ENCODE measurements around the gene SMPD3. TPM values are rescaled to one million over a fixed set of nuclear protein-coding genes. Genes with fewer than 3 reads are reported as not detected.

Gene SMPD3
- total RNA-seq, 4 donors from 2014 or later: 2.3 TPM; not detected in 3

- in situ Hi-C loops (cut with MboI; ENCODE audit: low sequenced_read_pairs in 4 of 4): no loop called here
These were observed 20.5 kb downstream of the SMPD3 start for GRCh38 chr16:68427649-68428303.

GRCh38 chr16:68426347-68426652 is 22.0 kb downstream of the SMPD3 start:
- Histone ChIP-seq H3K9me3 (no peaks in the 10 kb centered on the region), H3K4me3 (no peak overlapping the region), H3K27ac (no peak overlapping the region), H3K4me1 (no peaks in the 10 kb centered on the region), H3K27me3 (no peaks in the 10 kb centered on the region), H3K36me3 (no peaks in the 10 kb centered on the region)
- DNase-seq (no peak), ATAC-seq (no peak)
- no peak for TF ChIP-seq POLR2A (IDR thresholded peaks at IDR 0.05)
- TF ChIP-seq, protein P1, sequence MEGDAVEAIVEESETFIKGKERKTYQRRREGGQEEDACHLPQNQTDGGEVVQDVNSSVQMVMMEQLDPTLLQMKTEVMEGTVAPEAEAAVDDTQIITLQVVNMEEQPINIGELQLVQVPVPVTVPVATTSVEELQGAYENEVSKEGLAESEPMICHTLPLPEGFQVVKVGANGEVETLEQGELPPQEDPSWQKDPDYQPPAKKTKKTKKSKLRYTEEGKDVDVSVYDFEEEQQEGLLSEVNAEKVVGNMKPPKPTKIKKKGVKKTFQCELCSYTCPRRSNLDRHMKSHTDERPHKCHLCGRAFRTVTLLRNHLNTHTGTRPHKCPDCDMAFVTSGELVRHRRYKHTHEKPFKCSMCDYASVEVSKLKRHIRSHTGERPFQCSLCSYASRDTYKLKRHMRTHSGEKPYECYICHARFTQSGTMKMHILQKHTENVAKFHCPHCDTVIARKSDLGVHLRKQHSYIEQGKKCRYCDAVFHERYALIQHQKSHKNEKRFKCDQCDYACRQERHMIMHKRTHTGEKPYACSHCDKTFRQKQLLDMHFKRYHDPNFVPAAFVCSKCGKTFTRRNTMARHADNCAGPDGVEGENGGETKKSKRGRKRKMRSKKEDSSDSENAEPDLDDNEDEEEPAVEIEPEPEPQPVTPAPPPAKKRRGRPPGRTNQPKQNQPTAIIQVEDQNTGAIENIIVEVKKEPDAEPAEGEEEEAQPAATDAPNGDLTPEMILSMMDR (IDR thresholded peaks at IDR 0.05 in 4 of 5, conservative IDR thresholded peaks at IDR 0.05 in 1 of 5): no peak
- in situ Hi-C loops (cut with MboI; ENCODE audit: low sequenced_read_pairs in 4 of 4) (no loop called here), intact Hi-C loops (cut with DNase I; ENCODE audit: low total_unique reads) (no loop called here)

More at GRCh38 chr16:68427649-68428303, 20.5 kb downstream of the SMPD3 start:
- no peak for DNase-seq
- no peak for ATAC-seq
- no peaks in the 10 kb centered on the region for H3K27me3 ChIP-seq
- no peak overlapping the region for H3K4me3 ChIP-seq
- H3K36me3 ChIP-seq: no peaks in the 10 kb centered on the region
- no peaks in the 10 kb centered on the region for H3K4me1 ChIP-seq
- no peak overlapping the region for H3K27ac ChIP-seq
- H3K9me3 ChIP-seq: no peaks in the 10 kb centered on the region
- intact Hi-C loops (cut with DNase I; ENCODE audit: low total_unique reads): no loop called here
- no peak for TF ChIP-seq POLR2A (IDR thresholded peaks at IDR 0.05)
- TF ChIP-seq, protein P1 (IDR thresholded peaks at IDR 0.05 in 4 of 5, conservative IDR thresholded peaks at IDR 0.05 in 1 of 5): no peak

DNA sequence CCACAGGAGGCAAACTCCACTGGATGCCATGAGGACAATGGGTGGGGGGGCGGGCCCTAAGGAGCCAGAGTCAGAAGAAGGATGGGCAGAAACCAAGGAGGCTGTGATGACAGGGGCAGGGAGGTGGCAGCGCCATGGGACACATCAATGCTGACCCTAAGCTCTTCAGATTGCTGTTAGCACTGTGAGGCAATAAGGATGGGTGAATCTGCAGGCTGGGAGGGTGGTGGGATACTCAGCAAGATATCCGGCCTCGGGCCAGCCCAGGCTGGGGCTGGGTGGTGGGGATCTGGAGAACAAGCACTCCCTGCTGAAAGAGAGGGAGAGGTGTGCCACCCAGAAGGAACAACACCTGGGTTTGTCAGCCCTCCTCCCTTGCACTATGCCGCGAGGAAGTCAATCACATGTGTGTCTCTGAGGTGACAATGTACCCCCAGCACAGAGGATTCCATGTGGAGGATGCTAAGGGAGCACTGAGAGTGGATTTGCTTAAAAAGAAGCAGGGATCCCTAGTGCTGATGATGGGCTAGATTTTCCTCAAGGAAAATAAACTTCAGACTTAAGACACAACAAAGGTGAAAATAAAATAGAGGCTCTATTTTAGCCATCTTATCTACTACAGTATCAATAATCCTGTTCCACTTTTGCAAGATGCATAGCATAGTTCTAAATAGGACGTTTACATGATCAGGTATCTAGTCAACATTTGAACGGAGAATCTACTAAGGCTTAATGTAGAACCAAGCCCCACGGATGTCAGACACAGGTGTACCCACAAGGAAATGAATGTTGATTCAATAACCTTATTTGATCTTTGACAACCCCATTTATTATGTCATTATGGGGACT is 22.6 kb downstream of the SMPD3 start:
- TF ChIP-seq, protein P1 (IDR thresholded peaks at IDR 0.05 in 4 of 5, conservative IDR thresholded peaks at IDR 0.05 in 1 of 5): no peak
- TF ChIP-seq POLR2A (IDR thresholded peaks at IDR 0.05): no peak
- intact Hi-C loops (cut with DNase I; ENCODE audit: low total_unique reads): no loop called here
- no peak for ATAC-seq

GRCh38 chr16:68423771-68424170 is 24.5 kb downstream of the SMPD3 start:
- TF ChIP-seq, protein P1 (IDR thresholded peaks at IDR 0.05 in 4 of 5, conservative IDR thresholded peaks at IDR 0.05 in 1 of 5): no peak
- TF ChIP-seq POLR2A (IDR thresholded peaks at IDR 0.05): no peak
- Histone ChIP-seq H3K36me3 (no peaks in the 10 kb centered on the region), H3K4me1 (no peaks in the 10 kb centered on the region), H3K4me3 (no peak overlapping the region), H3K27ac (no peak overlapping the region), H3K9me3 (no peaks in the 10 kb centered on the region), H3K27me3 (no peaks in the 10 kb centered on the region)
- in situ Hi-C loops (cut with MboI; ENCODE audit: low sequenced_read_pairs in 4 of 4): no loop called here
- ATAC-seq: no peak
- intact Hi-C loops (cut with DNase I; ENCODE audit: low total_unique reads): no loop called here
- DNase-seq: no peak

More for the DNA sequence above, 22.6 kb downstream of the SMPD3 start:
- in situ Hi-C loops (cut with MboI; ENCODE audit: low sequenced_read_pairs in 4 of 4): no loop called here
- H3K4me3 ChIP-seq: no peak overlapping the region
- H3K27me3 ChIP-seq: no peaks in the 10 kb centered on the region
- DNase-seq: no peak
- no peaks in the 10 kb centered on the region for H3K9me3 ChIP-seq
- H3K4me1 ChIP-seq: no peaks in the 10 kb centered on the region
- H3K27ac ChIP-seq: no peak overlapping the region
- no peaks in the 10 kb centered on the region for H3K36me3 ChIP-seq

All from gastrocnemius medialis (tissue), 4 donors.